Activated CD4-positive, alpha-beta T cell treated with anti-CD3 and anti-CD28 coated beads for 36 hours (primary cell): ENCODE results near the gene ERMARD. TPM values are rescaled to one million over a fixed set of nuclear protein-coding genes. Genes with fewer than 3 reads are reported as not detected.

ENCODE experiments used
- ATAC-seq: fragments of 200-7000 bp; cut with Tn5 transposase; one replicate; pipeline ENCODE4 v1.10.0; 2021; ENCODE audit warnings: mild to moderate bottlenecking, moderate library complexity
- CTCF ChIA-PET: fragments of 350-600 bp; sonication (Branson Sonifier 250); formaldehyde crosslinking; loops from one replicate; lab custom pipeline; 2021; ENCODE audit warnings: antibody characterized with exemption; lab: Charles Lee
- POLR2A ChIA-PET: fragments of 350-600 bp; sonication (Branson Sonifier 250); formaldehyde crosslinking; loops from one replicate; lab custom pipeline; 2021; ENCODE audit warnings: antibody characterized with exemption, inconsistent platforms; lab: Charles Lee
- DNase-seq: peaks from one replicate; pipeline ENCODE4 v3.0.0-alpha.2; 2020
- H3K27ac Mint-ChIP-seq: one replicate; pipeline ENCODE4 v1.8.0; 2021; ENCODE audit warnings: mixed read lengths
- H3K27me3 Mint-ChIP-seq: one replicate; pipeline ENCODE4 v1.8.0; 2021; ENCODE audit warnings: mixed read lengths
- H3K36me3 Mint-ChIP-seq: one replicate; pipeline ENCODE4 v1.8.0; 2021; ENCODE audit warnings: low read depth, mixed read lengths
- H3K4me1 Mint-ChIP-seq: one replicate; pipeline ENCODE4 v1.8.0; 2021; ENCODE audit warnings: mixed read lengths
- H3K4me3 Mint-ChIP-seq: one replicate; pipeline ENCODE4 v1.8.0; 2021; ENCODE audit warnings: mild to moderate bottlenecking, moderate library complexity, mixed read lengths
- H3K9me3 Mint-ChIP-seq: one replicate; pipeline ENCODE4 v1.8.0; 2021; ENCODE audit warnings: low read depth, mixed read lengths
- intact Hi-C, 2 experiments: fragments of 100-400 bp; cut with DNase I in 1 of 2; cut with micrococcal nuclease in 1 of 2; formaldehyde crosslinking; loops; one replicate each; pipeline versions ENCODE4 v1.14.2 to v1.15.1; 2022 to 2024; cut with DNase I, micrococcal nuclease
- total RNA-seq, 2 experiments: library from RNA; stranded (reverse); gene quantifications; one replicate each; pipeline ENCODE4 v1.2.3, GENCODE V29; 2021

Gene ERMARD
- total RNA-seq, 2 experiments from 2014 or later: 19.2 to 30.2 TPM

GRCh38 chr6:169766232-169766631, 14.8 kb downstream of the ERMARD start:
- ChIA-PET POLR2A (no interaction called here), CTCF (interaction anchor here (0.9 kb wide), 1 partner anchor 11 kb away, joined by 4 read pairs; no protein-coding TSS in a partner anchor)
- no peak overlapping the region for H3K4me3 Mint-ChIP-seq
- intact Hi-C loops: no loop called here
- ATAC-seq (no peak), DNase-seq (no peak)
- H3K9me3 Mint-ChIP-seq: no peaks in the 10 kb centered on the region
- no peaks in the 10 kb centered on the region for H3K4me1 Mint-ChIP-seq
- H3K27me3 Mint-ChIP-seq: no peaks in the 10 kb centered on the region
- H3K27ac Mint-ChIP-seq: no peak overlapping the region
- peaks cover 41% of the 10 kb centered on the region for H3K36me3 Mint-ChIP-seq

GRCh38 chr6:169766921-169767736, 15.7 kb downstream of the ERMARD start:
- POLR2A ChIA-PET: no interaction called here
- Mint-ChIP-seq H3K4me1 (no peaks in the 10 kb centered on the region), H3K27me3 (no peaks in the 10 kb centered on the region), H3K9me3 (no peaks in the 10 kb centered on the region), H3K36me3 (peaks cover 46% of the 10 kb centered on the region), H3K27ac (no peak overlapping the region), H3K4me3 (no peak overlapping the region)
- CTCF ChIA-PET: interaction anchor here (0.9 kb wide), 1 partner anchor 12 kb away, joined by 4 read pairs; no protein-coding TSS in a partner anchor
- intact Hi-C loops: no loop called here
- ATAC-seq (no peak), DNase-seq (no peak)

GRCh38 chr6:169774347-169774746, 22.9 kb downstream of the ERMARD start:
- CTCF ChIA-PET: interaction anchor here (1.2 to 1.5 kb wide), 2 partner anchors 15 to 17 kb away, joined by 4 to 7 read pairs; no protein-coding TSS in a partner anchor
- DNase-seq: no peak
- Mint-ChIP-seq H3K27me3 (no peaks in the 10 kb centered on the region), H3K4me3 (no peak overlapping the region), H3K4me1 (no peaks in the 10 kb centered on the region), H3K27ac (no peak overlapping the region), H3K9me3 (no peaks in the 10 kb centered on the region), H3K36me3 (peaks cover 39% of the 10 kb centered on the region)
- ATAC-seq: no peak
- intact Hi-C loops: no loop called here
- POLR2A ChIA-PET: no interaction called here

GRCh38 chr6:169775321-169775720, 23.9 kb downstream of the ERMARD start:
- POLR2A ChIA-PET: no interaction called here
- peaks cover 43% of the 10 kb centered on the region for H3K36me3 Mint-ChIP-seq
- H3K9me3 Mint-ChIP-seq: no peaks in the 10 kb centered on the region
- DNase-seq: no peak
- intact Hi-C loops: no loop called here
- no peaks in the 10 kb centered on the region for H3K4me1 Mint-ChIP-seq
- no peak overlapping the region for H3K4me3 Mint-ChIP-seq
- H3K27me3 Mint-ChIP-seq: no peaks in the 10 kb centered on the region
- H3K27ac Mint-ChIP-seq: no peak overlapping the region
- CTCF ChIA-PET: interaction anchor here (0.9 to 1.5 kb wide), 3 partner anchors 14 to 20 kb away, joined by 3 to 7 read pairs (median 4); no protein-coding TSS in a partner anchor
- ATAC-seq: no peak

- CTCF ChIA-PET: no interaction called here
- intact Hi-C loops: no loop called here
These were observed 25.0 kb downstream of the ERMARD start for GRCh38 chr6:169776379-169776778.

GRCh38 chr6:169777896-169778295, 26.5 kb downstream of the ERMARD start:
- ATAC-seq (no peak), DNase-seq (no peak)
- Mint-ChIP-seq H3K36me3 (peaks cover 50% of the 10 kb centered on the region), H3K27ac (no peak overlapping the region), H3K4me1 (no peaks in the 10 kb centered on the region), H3K27me3 (no peaks in the 10 kb centered on the region), H3K4me3 (no peak overlapping the region), H3K9me3 (peaks cover 4% of the 10 kb centered on the region)
- CTCF ChIA-PET: no interaction called here
- POLR2A ChIA-PET: no interaction called here
- intact Hi-C loops: no loop called here

More at GRCh38 chr6:169776379-169776778, 25.0 kb downstream of the ERMARD start:
- H3K4me3 Mint-ChIP-seq: no peak overlapping the region
- H3K36me3 Mint-ChIP-seq: peaks cover 52% of the 10 kb centered on the region
- POLR2A ChIA-PET: no interaction called here
- no peaks in the 10 kb centered on the region for H3K27me3 Mint-ChIP-seq
- H3K4me1 Mint-ChIP-seq: no peaks in the 10 kb centered on the region
- DNase-seq (no peak), ATAC-seq (no peak)
- H3K27ac Mint-ChIP-seq: no peak overlapping the region
- peaks cover 2% of the 10 kb centered on the region for H3K9me3 Mint-ChIP-seq

- ChIA-PET POLR2A (no interaction called here), CTCF (interaction anchor here (0.6 kb wide), 1 partner anchor 605 kb away, joined by 3 read pairs; no protein-coding TSS in a partner anchor)
- H3K27ac Mint-ChIP-seq: no peak overlapping the region
These were observed 27.2 kb downstream of the ERMARD start for GRCh38 chr6:169778646-169779045.

GRCh38 chr6:169779092-169779815, 27.8 kb downstream of the ERMARD start:
- CTCF ChIA-PET: interaction anchor here (2.2 kb wide), 1 partner anchor 11 kb away, joined by 11 read pairs; no protein-coding TSS in a partner anchor
- intact Hi-C loops: no loop called here
- H3K4me1 Mint-ChIP-seq: no peaks in the 10 kb centered on the region
- peaks cover 63% of the 10 kb centered on the region for H3K36me3 Mint-ChIP-seq
- POLR2A ChIA-PET: no interaction called here
- H3K27ac Mint-ChIP-seq: no peak overlapping the region
- peaks cover 4% of the 10 kb centered on the region for H3K9me3 Mint-ChIP-seq
- DNase-seq: no peak
- ATAC-seq: no peak
- H3K4me3 Mint-ChIP-seq: no peak overlapping the region
- no peaks in the 10 kb centered on the region for H3K27me3 Mint-ChIP-seq

More at GRCh38 chr6:169778646-169779045, 27.2 kb downstream of the ERMARD start:
- DNase-seq (no peak), ATAC-seq (no peak)
- Mint-ChIP-seq H3K27me3 (no peaks in the 10 kb centered on the region), H3K4me1 (no peaks in the 10 kb centered on the region), H3K4me3 (no peak overlapping the region), H3K36me3 (peaks cover 56% of the 10 kb centered on the region), H3K9me3 (peaks cover 4% of the 10 kb centered on the region)
- intact Hi-C loops: no loop called here

GRCh38 chr6:169779896-169780295, 28.5 kb downstream of the ERMARD start:
- peaks cover 4% of the 10 kb centered on the region for H3K9me3 Mint-ChIP-seq
- H3K4me1 Mint-ChIP-seq: no peaks in the 10 kb centered on the region
- H3K36me3 Mint-ChIP-seq: peaks cover 64% of the 10 kb centered on the region
- no peak overlapping the region for H3K27ac Mint-ChIP-seq
- ATAC-seq (no peak), DNase-seq (no peak)
- no peaks in the 10 kb centered on the region for H3K27me3 Mint-ChIP-seq
- intact Hi-C loops: no loop called here
- POLR2A ChIA-PET: no interaction called here
- CTCF ChIA-PET: interaction anchor here (2.2 kb wide), 1 partner anchor 10 kb away, joined by 11 read pairs; no protein-coding TSS in a partner anchor
- no peak overlapping the region for H3K4me3 Mint-ChIP-seq

- ATAC-seq (no peak), DNase-seq (no peak)
- Mint-ChIP-seq H3K27ac (no peak overlapping the region), H3K36me3 (peaks cover 58% of the 10 kb centered on the region), H3K4me3 (no peak overlapping the region), H3K9me3 (peaks cover 4% of the 10 kb centered on the region), H3K27me3 (no peaks in the 10 kb centered on the region), H3K4me1 (no peaks in the 10 kb centered on the region)
- POLR2A ChIA-PET: no interaction called here
- CTCF ChIA-PET: interaction anchor here (2.2 kb wide), 1 partner anchor 9 kb away, joined by 11 read pairs; no protein-coding TSS in a partner anchor
- intact Hi-C loops: no loop called here
These were observed 29.2 kb downstream of the ERMARD start for GRCh38 chr6:169780571-169781091.

GRCh38 chr6:169782966-169783365, 31.5 kb downstream of the ERMARD start:
- Mint-ChIP-seq H3K27me3 (no peaks in the 10 kb centered on the region), H3K9me3 (peaks cover 4% of the 10 kb centered on the region), H3K4me1 (no peaks in the 10 kb centered on the region), H3K36me3 (peaks cover 40% of the 10 kb centered on the region), H3K4me3 (no peak overlapping the region), H3K27ac (no peak overlapping the region)
- CTCF ChIA-PET: interaction anchor here (0.6 kb wide), 1 partner anchor 30 kb away, joined by 3 read pairs; no protein-coding TSS in a partner anchor
- ATAC-seq (no peak), DNase-seq (no peak)
- POLR2A ChIA-PET: no interaction called here
- intact Hi-C loops: no loop called here
